AG09319 (cell line): ENCODE measurements around the gene ELAVL1.
A peak's percentile ranks its signal among the peaks of the same experiment; 100 is the strongest.
"Not testable (repeated sequence)": the region's sequence is repeated elsewhere in the genome, so short reads cannot be mapped to it uniquely, and the experiment has no call there.

Experiments
- DNase-seq: peaks from one replicate; pipeline ENCODE4 v3.0.0-alpha.2; 2010; ENCODE audit warnings: low read depth; ENCODE audit errors: extremely low read depth
- TF ChIP-seq, protein P1 (sequence below): IDR thresholded peaks from 2 replicates; pipeline ENCODE4 v1.5.1; 2011; ENCODE audit warnings: low read depth, mild to moderate bottlenecking, inconsistent platforms, low read length, moderate library complexity

Gene ELAVL1

DNA sequence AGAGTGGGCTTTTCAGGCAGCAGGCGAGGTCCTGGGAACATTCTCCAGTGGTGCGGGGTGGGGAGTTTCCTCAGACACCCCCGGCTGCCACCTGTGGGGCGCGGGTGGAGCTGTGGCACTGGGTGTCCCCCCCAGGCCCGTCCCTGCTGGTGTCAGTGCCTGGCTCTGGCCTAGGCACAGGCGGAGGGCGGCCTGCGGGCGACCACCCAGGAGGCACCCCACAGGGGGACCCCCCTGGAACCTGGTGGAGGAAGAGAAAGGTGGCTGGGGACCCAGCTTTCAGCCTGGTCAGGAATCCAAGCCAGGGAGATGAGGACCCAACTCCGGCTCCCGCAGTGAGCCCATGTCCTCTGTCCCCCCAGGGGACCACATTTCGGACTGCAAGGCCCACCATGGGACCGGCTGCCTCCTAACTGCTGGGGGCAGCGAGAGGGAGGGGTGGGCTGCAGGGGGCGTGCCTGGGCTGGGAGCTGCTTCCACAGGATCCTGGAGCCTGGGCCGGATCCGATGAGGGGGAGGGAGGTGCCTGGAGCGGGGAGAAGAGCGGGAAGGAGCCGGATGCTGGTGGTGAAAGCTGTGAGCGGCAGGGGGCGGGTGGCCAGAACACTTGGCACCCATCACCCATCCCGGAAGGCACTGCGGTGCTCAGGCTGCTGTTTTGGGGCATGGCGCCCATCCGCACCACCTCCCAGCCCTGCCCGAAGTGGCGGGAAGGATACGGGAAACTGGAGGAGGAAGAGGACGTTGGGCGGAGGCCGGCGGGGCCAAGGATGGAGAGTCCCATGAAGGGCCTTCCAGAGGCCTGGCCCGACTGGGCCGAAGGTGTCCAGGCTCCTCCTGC is 74.0 kb downstream of the ELAVL1 start:
- TF ChIP-seq, protein P1, sequence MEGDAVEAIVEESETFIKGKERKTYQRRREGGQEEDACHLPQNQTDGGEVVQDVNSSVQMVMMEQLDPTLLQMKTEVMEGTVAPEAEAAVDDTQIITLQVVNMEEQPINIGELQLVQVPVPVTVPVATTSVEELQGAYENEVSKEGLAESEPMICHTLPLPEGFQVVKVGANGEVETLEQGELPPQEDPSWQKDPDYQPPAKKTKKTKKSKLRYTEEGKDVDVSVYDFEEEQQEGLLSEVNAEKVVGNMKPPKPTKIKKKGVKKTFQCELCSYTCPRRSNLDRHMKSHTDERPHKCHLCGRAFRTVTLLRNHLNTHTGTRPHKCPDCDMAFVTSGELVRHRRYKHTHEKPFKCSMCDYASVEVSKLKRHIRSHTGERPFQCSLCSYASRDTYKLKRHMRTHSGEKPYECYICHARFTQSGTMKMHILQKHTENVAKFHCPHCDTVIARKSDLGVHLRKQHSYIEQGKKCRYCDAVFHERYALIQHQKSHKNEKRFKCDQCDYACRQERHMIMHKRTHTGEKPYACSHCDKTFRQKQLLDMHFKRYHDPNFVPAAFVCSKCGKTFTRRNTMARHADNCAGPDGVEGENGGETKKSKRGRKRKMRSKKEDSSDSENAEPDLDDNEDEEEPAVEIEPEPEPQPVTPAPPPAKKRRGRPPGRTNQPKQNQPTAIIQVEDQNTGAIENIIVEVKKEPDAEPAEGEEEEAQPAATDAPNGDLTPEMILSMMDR, result no peak

DNA sequence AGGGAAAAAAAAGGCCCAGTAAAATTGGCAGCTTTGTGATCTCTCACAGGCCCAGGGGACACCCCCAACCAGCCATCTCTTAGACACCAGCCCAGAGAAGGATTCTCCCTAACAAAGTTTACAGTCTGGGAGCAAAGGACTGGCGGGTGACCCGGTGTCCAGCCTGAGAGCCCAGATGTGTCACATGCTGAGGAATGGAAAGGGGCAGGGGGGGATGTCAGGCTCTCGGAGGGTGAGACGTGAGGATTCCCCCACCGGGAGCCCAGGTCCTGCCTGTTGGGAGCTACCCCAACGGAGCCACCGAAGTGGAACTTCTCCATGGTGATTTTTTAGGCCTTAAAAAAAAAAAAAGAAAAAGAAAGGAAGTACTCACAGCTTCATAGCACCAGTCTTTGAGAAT is 74.7 kb downstream of the ELAVL1 start:
- TF ChIP-seq, protein P1, result no peak
- no peak for DNase-seq

More for the DNA sequence above, 74.0 kb downstream of the ELAVL1 start:
- no peak for DNase-seq

DNA sequence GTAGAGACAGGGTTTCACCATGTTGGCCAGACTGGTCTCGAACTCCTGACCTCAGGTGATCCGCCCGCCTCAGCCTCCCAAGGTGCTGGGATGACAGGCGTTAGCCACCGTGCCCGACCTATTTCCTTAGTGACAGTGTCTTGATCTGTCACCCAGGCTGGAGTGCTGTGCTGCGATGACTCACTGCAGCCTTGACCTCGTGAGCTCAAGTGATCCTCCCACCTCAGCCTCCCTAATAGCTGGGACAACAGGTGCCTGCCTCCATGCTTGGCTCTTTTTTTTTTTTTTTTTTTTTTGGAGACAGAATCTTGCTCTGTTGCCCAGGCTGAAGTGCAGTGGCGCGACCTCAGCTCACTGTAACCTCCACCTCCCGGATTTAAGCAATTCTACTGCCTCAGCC is 75.4 kb downstream of the ELAVL1 start:
- DNase-seq, result not testable (repeated sequence)

DNA sequence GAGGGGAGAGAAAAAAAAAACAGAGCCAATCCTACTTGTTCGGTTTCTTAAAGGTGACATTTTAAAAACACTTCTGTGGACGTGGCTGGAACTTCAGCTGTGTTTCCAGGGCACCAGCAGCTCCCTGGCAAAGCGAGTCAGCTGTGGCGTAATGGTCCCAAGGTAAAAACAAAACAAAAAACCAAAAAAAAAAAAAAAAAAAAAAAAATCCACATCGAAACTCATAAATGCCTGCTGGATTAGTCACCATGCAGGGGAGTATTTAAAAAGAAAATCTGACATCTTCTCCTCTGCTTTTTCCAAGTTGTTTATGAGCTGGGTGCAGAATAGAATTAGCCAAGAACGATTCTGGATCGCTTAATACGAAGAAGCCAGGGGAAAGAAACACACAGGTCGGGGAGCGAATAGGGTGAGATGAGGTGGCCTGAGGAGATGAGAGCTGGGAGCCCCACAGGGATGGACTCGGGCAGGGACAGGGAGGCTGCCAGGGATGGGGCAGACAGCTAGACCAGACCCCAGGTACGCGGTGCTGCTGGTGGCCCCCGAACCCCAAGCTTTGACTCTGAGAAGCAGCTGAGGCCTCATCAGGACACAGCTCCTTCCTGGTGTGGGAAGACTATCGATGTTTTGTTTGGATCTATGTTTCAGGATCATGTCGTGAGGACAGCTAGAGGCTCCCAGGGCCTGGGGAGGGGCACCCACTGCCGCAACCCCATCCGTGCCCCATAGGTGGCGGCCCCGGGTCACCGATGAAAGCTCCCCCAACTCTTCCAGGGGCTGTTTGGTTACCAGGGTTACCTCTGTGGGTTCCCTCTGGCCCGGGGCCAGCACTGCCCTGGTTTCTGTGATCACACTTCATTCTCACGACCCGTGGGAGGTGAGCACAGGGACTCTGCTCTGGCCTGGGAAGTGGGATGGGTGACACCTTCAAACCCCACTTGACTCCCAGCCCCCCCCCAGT is 76.4 kb downstream of the ELAVL1 start:
- TF ChIP-seq, protein P1, result peak; percentile 32
- peak; percentile 56 for DNase-seq

DNA sequence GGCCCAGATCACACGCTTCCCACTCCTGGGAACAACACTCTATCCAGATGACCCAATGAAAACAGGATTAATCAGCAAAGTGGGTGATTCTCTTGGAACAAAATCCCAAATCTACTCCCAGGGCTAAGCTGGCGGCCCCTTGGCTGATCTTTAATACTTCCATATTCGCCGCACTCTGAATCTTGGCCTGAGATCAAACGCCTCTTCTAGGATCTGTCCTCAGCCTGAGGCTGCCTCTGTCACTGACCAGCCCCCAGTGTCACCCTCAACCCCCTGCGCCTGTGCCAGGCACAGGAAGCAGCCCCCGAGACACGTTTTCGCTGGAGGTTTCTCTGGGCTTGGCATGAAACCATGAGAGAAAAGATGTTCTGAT is 77.1 kb downstream of the ELAVL1 start:
- DNase-seq, result no peak
- TF ChIP-seq, protein P1, result no peak

DNA sequence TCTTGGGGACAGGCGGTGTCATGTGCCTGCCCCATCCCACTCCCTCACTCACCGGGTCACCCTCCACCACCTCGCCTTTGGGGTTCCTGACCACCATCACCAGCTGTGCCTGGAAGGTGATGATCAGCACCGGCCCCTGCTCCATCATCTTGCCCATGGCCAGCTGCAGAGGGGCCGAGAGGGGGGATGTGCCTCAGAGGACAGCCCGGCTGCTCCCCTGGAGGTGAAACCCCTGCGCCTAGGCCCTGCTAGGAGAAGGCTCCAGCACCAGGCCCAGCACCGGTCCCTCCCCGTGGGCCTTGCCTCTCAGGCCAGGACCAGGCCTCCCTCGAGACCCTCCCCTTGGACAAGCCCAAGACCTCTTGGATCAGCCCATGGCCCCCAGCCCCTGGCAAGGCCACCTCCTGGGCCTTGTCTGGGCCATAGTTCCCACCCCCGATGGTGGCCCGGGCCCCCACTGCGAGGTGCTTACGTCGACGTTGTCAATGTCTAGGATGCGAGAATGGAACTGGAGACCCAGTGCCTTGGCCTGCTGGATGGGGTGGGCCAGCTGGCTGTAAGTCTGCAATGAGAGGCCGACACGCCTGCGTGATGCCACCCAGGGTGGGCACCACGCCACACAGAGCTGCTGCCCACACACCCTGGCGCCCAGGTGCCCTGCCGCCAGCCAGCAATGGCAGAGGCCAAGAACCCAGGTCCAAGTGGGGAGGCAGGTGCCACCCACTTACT is 77.7 kb downstream of the ELAVL1 start:
- DNase-seq, result no peak
- TF ChIP-seq, protein P1, result no peak

DNA sequence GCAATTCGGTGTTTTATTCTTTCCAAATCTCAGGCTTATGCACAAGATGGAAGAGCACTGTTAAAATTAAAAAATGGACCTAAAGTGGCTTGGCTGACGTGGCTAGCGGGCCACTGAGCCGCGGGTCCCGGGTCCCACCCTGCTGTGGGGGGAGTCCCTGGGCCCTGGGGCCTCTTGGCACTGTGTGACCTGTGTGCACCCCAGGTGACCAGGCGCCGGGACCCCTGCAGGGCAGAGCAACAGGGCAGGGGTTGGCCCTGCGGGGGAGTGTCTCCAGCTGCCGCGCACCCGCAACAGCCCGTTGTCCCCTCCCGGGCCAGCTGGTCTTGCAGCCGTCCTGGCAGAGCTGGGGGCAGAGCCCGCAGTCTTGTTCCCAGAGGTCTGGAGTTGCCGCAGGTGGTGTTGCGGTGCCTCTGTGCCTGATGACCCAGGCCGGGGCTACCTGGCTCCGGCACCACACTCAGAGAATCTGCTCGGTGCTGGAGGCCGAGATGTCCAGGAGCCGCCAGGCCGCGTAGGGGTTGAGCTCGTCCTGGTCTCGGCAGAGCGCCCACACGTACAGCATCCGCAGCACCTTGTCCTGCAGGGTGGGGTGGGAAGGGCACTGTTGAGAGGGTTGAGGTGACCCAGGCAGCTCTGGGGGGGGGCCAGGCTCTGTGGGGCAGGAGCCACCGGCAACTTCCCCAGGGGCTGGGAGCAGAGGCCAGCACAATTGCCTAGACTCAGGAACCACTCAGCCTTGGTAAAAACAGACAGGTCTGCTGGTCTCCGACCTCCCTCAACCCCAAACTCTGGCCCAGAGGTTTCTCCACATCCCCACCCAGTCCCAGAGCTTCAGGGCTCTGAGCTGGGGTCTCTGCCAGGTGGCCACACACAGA is 78.5 kb downstream of the ELAVL1 start:
- DNase-seq, result no peak
- TF ChIP-seq, protein P1, result no peak
